SU-DHL-6 (cell line): ENCODE data around the gene HK1.

Experiments used
- EZH2phosphoT487 ChIP-seq: fragments of 200-600 bp; sonication (generic), shearing (Covaris generic); conservative IDR thresholded peaks from 2 replicates; pipeline ENCODE4 v1.6.1; 2018; ENCODE audit warnings: mild to moderate bottlenecking, antibody characterized with exemption, low read length, moderate library complexity, mixed read lengths
- TF ChIP-seq, protein P1 (sequence below): fragments of 200-600 bp; sonication (generic); IDR thresholded peaks from one replicate; pipeline ENCODE4 v1.5.1; 2017; ENCODE audit warnings: antibody characterized with exemption, mild to moderate bottlenecking, low read length, moderate library complexity; ENCODE audit not compliant: insufficient read depth, poor library complexity, severe bottlenecking

DNA sequence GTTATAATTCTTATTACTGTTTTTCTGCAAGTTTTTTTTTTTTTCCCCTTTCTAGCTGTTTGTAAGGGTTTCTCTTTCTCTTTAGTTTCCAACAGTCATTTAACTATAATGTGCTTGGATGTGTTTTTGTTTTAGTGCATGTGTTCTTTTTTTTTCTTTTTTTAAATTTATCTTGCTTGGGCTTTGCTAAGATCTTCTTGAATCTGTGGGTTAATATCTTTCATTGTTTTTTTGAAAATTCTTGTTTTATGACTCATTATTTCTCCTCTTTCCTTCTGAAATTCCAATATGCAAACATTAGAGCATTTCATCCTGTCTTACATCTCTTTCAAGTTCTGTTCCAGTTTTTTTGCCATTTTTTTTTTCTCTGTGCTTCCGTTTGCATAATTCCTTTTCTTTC is 5.7 kb upstream of the HK1 start:
- TF ChIP-seq, protein P1, sequence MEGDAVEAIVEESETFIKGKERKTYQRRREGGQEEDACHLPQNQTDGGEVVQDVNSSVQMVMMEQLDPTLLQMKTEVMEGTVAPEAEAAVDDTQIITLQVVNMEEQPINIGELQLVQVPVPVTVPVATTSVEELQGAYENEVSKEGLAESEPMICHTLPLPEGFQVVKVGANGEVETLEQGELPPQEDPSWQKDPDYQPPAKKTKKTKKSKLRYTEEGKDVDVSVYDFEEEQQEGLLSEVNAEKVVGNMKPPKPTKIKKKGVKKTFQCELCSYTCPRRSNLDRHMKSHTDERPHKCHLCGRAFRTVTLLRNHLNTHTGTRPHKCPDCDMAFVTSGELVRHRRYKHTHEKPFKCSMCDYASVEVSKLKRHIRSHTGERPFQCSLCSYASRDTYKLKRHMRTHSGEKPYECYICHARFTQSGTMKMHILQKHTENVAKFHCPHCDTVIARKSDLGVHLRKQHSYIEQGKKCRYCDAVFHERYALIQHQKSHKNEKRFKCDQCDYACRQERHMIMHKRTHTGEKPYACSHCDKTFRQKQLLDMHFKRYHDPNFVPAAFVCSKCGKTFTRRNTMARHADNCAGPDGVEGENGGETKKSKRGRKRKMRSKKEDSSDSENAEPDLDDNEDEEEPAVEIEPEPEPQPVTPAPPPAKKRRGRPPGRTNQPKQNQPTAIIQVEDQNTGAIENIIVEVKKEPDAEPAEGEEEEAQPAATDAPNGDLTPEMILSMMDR = no peak
- no peak for TF ChIP-seq EZH2phosphoT487
